DOHH2 (cell line): ENCODE results near the gene EGFLAM.

Experiments used
- CTCF ChIP-seq: fragments of 200-600 bp; sonication (generic); IDR thresholded peaks from one replicate; pipeline ENCODE4 v1.5.1; 2014; ENCODE audit warnings: antibody characterized with exemption, mild to moderate bottlenecking, low read depth, low read length; ENCODE audit not compliant: poor library complexity, severe bottlenecking
- EZH2phosphoT487 ChIP-seq: fragments of 200-600 bp; sonication (generic); IDR thresholded peaks from 2 replicates; pipeline ENCODE4 v1.6.1; 2017; ENCODE audit warnings: borderline replicate concordance, mild to moderate bottlenecking, antibody characterized with exemption, low read length, moderate library complexity, mixed read lengths

- TF ChIP-seq CTCF (no peak), EZH2phosphoT487 (no peak)
These were observed 189.4 kb downstream of the EGFLAM start for GRCh38 chr5:38447786-38448185.
